Common myeloid progenitor, CD34-positive (primary cell): ENCODE results near the gene NOL4L.

ENCODE experiments used
- CTCF ChIA-PET: fragments of 350-600 bp; sonication (Branson Sonifier 250); formaldehyde crosslinking; loops from one replicate; lab custom pipeline; 2021; ENCODE audit warnings: antibody characterized with exemption; lab: Charles Lee
- POLR2A ChIA-PET: fragments of 350-600 bp; sonication (Branson Sonifier 250); formaldehyde crosslinking; loops from one replicate; lab custom pipeline; 2021; ENCODE audit warnings: antibody characterized with exemption; lab: Charles Lee
- DNase-seq, 3 donors: peaks; one replicate each; pipeline versions ENCODE4 v3.0.0 to v3.0.0-alpha.2; 2013
- H3K27ac ChIP-seq, 2 experiments: 1 replicate in 1 of 2; 2 replicates in 1 of 2; pipeline ENCODE4 v1.7.0; 2013; ENCODE audit warnings: inconsistent platforms in 2 of 2, low read length in 2 of 2, mild to moderate bottlenecking in 2 of 2, low read depth in 1 of 2, moderate library complexity in 1 of 2; ENCODE audit not compliant: severe bottlenecking in 2 of 2, insufficient read depth in 1 of 2, poor library complexity in 1 of 2
- H3K27me3 ChIP-seq, 5 experiments: replicated peaks in 2 of 5; 1 replicate in 3 of 5; 2 replicates in 2 of 5; pipeline versions ENCODE4 v1.6.1 to v1.7.0; 2013; ENCODE audit warnings: low read length in 4 of 5, mild to moderate bottlenecking in 2 of 5, moderate library complexity in 2 of 5, inconsistent platforms in 1 of 5; ENCODE audit not compliant: insufficient read depth in 5 of 5, control insufficient read depth in 4 of 5
- H3K36me3 ChIP-seq, 4 experiments: 1 replicate in 2 of 4; 2 replicates in 2 of 4; pipeline versions ENCODE4 v1.6.1 to v1.7.0; 2013; ENCODE audit warnings: low read length in 3 of 4, control low read depth in 1 of 4, mild to moderate bottlenecking in 1 of 4; ENCODE audit not compliant: control insufficient read depth in 4 of 4, insufficient read depth in 4 of 4
- H3K4me1 ChIP-seq, 4 experiments: 1 replicate in 3 of 4; 2 replicates in 1 of 4; pipeline versions ENCODE4 v1.6.1 to v1.7.1; 2013; ENCODE audit warnings: low read length in 3 of 4, mild to moderate bottlenecking in 3 of 4, control low read depth in 1 of 4, inconsistent platforms in 1 of 4, moderate library complexity in 1 of 4; ENCODE audit not compliant: control insufficient read depth in 4 of 4, insufficient read depth in 4 of 4; ENCODE audit errors: control extremely low read depth in 1 of 4
- H3K4me3 ChIP-seq, 7 experiments: 1 replicate in 4 of 7; 2 replicates in 3 of 7; pipeline versions ENCODE4 v1.5.1 to v1.7.0; 2013; ENCODE audit warnings: mild to moderate bottlenecking in 7 of 7, low read length in 6 of 7, moderate library complexity in 6 of 7, inconsistent platforms in 2 of 7, low read depth in 2 of 7, control low read depth in 1 of 7; ENCODE audit not compliant: insufficient read depth in 4 of 7, control insufficient read depth in 1 of 7; ENCODE audit errors: extremely low read depth in 1 of 7
- H3K9me3 ChIP-seq, 5 experiments: 1 replicate in 4 of 5; 2 replicates in 1 of 5; pipeline versions ENCODE4 v1.6.1 to v1.7.1; 2013; ENCODE audit warnings: low read length in 4 of 5, mild to moderate bottlenecking in 2 of 5, inconsistent platforms in 1 of 5, low read depth in 1 of 5, moderate library complexity in 1 of 5; ENCODE audit not compliant: control insufficient read depth in 4 of 5, insufficient read depth in 2 of 5; ENCODE audit errors: control extremely low read depth in 1 of 5
- WGBS: methylation state at CpG from one replicate; pipeline ENCODE4 v1.1.5; 2013; ENCODE audit not compliant: insufficient coverage; 5-methylcytosine and 5-hydroxymethylcytosine counted together

Gene NOL4L

DNA sequence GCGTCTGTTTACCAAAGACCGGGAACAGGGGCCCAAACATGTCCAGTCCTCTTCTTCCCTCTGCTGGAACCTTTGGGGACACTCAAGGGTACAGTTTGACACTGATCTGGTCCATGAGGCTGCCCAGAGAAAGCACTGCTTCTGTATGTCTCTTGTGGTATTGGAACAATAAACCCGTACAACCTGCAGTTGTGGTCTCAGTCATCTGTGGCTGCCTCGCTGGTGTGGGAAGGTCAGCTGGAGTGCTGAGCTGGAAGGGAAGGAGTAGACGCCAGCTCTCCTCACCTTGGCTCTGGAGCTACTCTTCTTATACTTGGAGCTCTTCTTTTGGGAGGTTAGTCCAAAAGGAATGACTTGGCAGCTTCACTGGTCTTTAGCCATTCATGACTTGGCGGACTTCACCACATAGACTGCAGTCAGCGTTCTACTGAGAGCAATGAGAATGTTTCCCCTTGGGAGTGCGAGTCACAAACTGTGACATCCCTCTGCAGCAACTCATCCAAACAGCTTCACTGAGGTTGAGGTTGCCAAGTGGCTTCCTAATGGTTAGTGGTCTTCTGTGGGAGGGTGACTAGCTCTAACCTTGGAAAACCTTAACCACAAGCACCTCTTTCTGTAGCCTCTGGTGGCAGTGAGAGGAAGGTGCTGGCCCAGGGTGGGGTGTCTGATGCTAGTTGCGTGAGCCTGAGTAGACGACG, 145.9 kb downstream of the NOL4L start:
- peak in 2 of 3 donors; percentile 49 to 51 for DNase-seq
- no peak overlapping the region for H3K27ac ChIP-seq
- WGBS: 95% methylated on average over 6 of the region's 11 CpGs
- ChIA-PET POLR2A (no interaction called here), CTCF (interaction anchor here (1.0 to 3.2 kb wide), 8 partner anchors 11 to 282 kb away, joined by 3 to 12 read pairs (median 4); no protein-coding TSS in a partner anchor)
- H3K4me3 ChIP-seq: no peak overlapping the region
- H3K27me3 ChIP-seq: no peaks in the 10 kb centered on the region
- H3K4me1 ChIP-seq: peaks cover 0 to 9% (median 0%) of the 10 kb centered on the region in 4 experiments
- peaks cover 21 to 85% (median 63%) of the 10 kb centered on the region in 4 experiments for H3K36me3 ChIP-seq
- H3K9me3 ChIP-seq: no peaks in the 10 kb centered on the region

DNA sequence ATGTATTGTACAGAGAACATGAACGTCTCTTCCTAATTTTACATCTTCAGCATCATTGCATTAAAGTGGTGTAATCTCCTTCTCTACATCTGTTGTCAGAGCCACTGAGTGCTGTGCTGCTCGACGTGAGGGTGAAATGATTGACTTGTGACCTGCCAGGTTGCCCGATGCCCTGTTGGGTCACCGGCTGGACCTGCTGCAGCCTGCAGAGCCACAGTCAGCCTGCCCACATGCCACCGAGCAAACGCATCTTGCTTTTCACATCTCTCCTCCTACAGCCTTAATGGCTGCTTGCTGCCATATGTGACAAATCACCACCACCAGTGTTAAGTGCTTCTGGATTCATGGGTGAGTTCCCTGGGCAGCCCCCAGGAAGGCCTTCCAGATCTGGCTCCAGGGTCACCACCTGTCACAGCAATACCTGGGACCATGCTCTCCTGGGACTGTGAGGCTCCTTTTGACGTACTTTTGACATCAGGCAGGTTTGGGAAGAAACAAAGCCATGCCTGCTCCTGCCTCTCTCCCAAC, 146.7 kb downstream of the NOL4L start:
- Histone ChIP-seq H3K4me1 (peaks cover 0 to 9% (median 0%) of the 10 kb centered on the region in 4 experiments), H3K4me3 (no peak overlapping the region), H3K27me3 (no peaks in the 10 kb centered on the region), H3K9me3 (no peaks in the 10 kb centered on the region), H3K36me3 (peaks cover 23 to 87% (median 68%) of the 10 kb centered on the region in 4 experiments), H3K27ac (no peak overlapping the region)
- DNase-seq: no peak
- 93% methylated on average over 6 of the region's 8 CpGs for WGBS
- CTCF ChIA-PET: interaction anchor here (0.8 to 2.0 kb wide), 4 partner anchors 9 to 84 kb away, joined by 3 to 7 read pairs (median 4); no protein-coding TSS in a partner anchor
- POLR2A ChIA-PET: no interaction called here

DNA sequence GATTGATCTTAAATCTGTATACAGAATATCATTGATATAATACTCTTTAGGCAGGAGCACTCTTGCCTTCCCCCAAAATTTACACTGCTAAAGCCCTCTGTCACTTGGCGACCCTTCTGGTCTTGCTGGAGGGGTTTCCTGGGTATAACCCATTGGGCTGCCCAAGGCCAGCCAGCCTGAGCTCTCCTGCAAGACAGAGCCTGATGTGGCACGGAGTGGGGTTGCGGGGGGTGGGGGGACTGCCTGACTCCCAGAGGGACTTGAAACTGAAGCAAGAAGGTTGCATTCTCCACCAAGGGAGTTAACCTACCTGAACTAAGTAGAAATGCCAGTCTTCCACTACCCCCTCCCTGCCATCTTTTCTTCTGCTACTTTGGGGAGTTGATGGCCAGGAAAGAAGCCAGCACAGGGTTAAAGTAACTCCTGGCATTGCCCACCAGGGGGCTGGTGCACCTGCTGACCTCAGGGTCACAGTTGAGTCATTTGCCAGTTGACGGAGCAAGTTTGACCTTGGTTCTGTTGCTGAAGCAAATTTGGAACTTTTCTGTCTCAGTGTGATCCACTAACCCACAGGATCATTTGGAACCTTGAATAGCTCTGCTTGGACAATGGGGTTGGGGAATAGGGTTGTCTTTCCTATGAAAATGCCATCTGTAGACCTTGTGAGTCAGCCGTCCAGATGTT, 147.6 kb downstream of the NOL4L start:
- CTCF ChIA-PET: interaction anchor here (0.6 to 2.0 kb wide), 8 partner anchors 10 to 216 kb away, joined by 3 to 7 read pairs (median 4); no protein-coding TSS in a partner anchor
- Histone ChIP-seq H3K27me3 (no peaks in the 10 kb centered on the region), H3K9me3 (no peaks in the 10 kb centered on the region), H3K4me3 (no peak overlapping the region), H3K27ac (no peak overlapping the region), H3K36me3 (peaks cover 30 to 90% (median 70%) of the 10 kb centered on the region in 4 experiments), H3K4me1 (peaks cover 0 to 9% (median 0%) of the 10 kb centered on the region in 4 experiments)
- peak in 2 of 3 donors; percentile 36 to 44 for DNase-seq
- POLR2A ChIA-PET: no interaction called here
- WGBS: 93% methylated on average over 2 of the region's 5 CpGs

DNA sequence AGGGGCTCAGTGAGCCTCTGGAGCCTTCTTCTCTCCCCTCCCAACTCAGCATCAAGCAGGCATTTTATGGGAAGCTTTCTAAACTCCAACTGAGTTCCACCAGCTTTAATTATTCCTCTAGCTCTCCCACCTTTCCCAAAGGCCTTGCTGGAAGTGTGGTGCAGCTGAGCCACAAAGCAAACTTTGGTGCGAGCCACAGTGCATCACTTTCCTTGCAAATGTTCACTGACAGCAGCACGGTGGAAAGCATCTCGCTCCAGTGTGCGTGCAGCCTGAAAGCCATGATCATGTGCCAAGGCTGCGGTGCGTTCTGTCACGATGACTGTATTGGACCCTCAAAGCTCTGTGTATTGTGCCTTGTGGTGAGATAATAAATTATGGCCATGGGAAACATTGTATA, 148.2 kb downstream of the NOL4L start:
- CTCF ChIA-PET: interaction anchor here (0.6 to 3.0 kb wide), 9 partner anchors 9 to 216 kb away, joined by 3 to 11 read pairs (median 4); no protein-coding TSS in a partner anchor
- H3K4me1 ChIP-seq: peaks cover 0 to 9% (median 0%) of the 10 kb centered on the region in 4 experiments
- peaks cover 34 to 93% (median 74%) of the 10 kb centered on the region in 4 experiments for H3K36me3 ChIP-seq
- H3K27me3 ChIP-seq: no peaks in the 10 kb centered on the region
- H3K9me3 ChIP-seq: no peaks in the 10 kb centered on the region
- 95% methylated on average over 7 of the region's 7 CpGs for WGBS
- no peak for DNase-seq
- POLR2A ChIA-PET: no interaction called here
- no peak overlapping the region for H3K27ac ChIP-seq
- H3K4me3 ChIP-seq: no peak overlapping the region

DNA sequence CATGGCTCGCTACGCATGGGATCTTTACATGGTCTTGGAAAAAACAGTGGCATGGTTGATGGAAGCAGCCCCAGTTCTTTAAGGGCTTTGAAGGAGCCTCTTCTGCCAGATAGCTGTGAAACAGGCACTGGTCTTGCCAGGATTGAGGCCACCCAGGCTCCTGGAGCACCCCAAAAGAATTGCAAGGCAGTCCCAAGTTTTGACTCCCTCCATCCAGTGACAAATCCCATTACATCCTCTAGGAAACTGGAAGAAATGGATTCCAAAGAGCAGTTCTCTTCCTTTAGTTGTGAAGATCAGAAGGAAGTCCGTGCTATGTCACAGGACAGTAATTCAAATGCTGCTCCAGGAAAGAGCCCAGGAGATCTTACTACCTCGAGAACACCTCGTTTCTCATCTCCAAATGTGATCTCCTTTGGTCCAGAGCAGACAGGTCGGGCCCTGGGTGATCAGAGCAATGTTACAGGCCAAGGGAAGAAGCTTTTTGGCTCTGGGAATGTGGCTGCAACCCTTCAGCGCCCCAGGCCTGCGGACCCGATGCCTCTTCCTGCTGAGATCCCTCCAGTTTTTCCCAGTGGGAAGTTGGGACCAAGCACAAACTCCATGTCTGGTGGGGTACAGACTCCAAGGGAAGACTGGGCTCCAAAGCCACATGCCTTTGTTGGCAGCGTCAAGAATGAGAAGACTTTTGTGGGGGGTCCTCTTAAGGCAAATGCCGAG, 148.8 kb downstream of the NOL4L start:
- Histone ChIP-seq H3K27me3 (no peaks in the 10 kb centered on the region), H3K27ac (no peak overlapping the region), H3K4me1 (peaks cover 0 to 9% (median 0%) of the 10 kb centered on the region in 4 experiments), H3K36me3 (peaks cover 39 to 94% (median 76%) of the 10 kb centered on the region in 4 experiments), H3K4me3 (no peak overlapping the region), H3K9me3 (no peaks in the 10 kb centered on the region)
- WGBS: 98% methylated on average over 11 of the region's 11 CpGs
- no peak for DNase-seq
- POLR2A ChIA-PET: no interaction called here
- CTCF ChIA-PET: interaction anchor here (0.9 to 3.0 kb wide), 7 partner anchors 8 to 217 kb away, joined by 3 to 11 read pairs (median 4); no protein-coding TSS in a partner anchor

DNA sequence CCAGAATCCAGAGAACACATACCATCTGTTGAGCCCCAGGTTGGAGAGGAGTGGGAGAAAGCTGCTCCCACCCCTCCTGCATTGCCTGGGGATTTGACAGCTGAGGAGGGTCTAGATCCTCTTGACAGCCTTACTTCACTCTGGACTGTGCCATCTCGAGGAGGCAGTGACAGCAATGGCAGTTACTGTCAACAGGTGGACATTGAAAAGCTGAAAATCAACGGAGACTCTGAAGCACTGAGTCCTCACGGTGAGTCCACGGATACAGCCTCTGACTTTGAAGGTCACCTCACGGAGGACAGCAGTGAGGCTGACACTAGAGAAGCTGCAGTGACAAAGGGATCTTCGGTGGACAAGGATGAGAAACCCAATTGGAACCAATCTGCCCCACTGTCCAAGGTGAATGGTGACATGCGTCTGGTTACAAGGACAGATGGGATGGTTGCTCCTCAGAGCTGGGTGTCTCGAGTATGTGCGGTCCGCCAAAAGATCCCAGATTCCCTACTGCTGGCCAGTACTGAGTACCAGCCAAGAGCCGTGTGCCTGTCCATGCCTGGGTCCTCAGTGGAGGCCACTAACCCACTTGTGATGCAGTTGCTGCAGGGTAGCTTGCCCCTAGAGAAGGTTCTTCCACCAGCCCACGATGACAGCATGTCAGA, 149.6 kb downstream of the NOL4L start:
- CTCF ChIA-PET: interaction anchor here (0.9 to 3.0 kb wide), 3 partner anchors 13 to 98 kb away, joined by 3 to 11 read pairs (median 4); no protein-coding TSS in a partner anchor

More for the DNA sequence above, 149.6 kb downstream of the NOL4L start:
- Histone ChIP-seq H3K4me1 (peaks cover 0 to 9% (median 0%) of the 10 kb centered on the region in 4 experiments), H3K9me3 (no peaks in the 10 kb centered on the region), H3K27me3 (no peaks in the 10 kb centered on the region), H3K4me3 (no peak overlapping the region), H3K27ac (no peak overlapping the region), H3K36me3 (peaks cover 41 to 95% (median 80%) of the 10 kb centered on the region in 4 experiments)
- 97% methylated on average over 12 of the region's 12 CpGs for WGBS
- POLR2A ChIA-PET: no interaction called here
- no peak for DNase-seq
